GM18511 (cell line): ENCODE results near the gene EFEMP1.
"Not testable (repeated sequence)": the region's sequence is repeated elsewhere in the genome, so short reads cannot be mapped to it uniquely, and the experiment has no call there.

ENCODE experiments used
- ATAC-seq: cut with Tn5 transposase; IDR thresholded peaks from one replicate; pipeline ENCODE4 v1.9.1; 2021; ENCODE audit warnings: mild to moderate bottlenecking, moderate library complexity; ENCODE audit not compliant: unreplicated experiment

EFEMP1 gene

DNA sequence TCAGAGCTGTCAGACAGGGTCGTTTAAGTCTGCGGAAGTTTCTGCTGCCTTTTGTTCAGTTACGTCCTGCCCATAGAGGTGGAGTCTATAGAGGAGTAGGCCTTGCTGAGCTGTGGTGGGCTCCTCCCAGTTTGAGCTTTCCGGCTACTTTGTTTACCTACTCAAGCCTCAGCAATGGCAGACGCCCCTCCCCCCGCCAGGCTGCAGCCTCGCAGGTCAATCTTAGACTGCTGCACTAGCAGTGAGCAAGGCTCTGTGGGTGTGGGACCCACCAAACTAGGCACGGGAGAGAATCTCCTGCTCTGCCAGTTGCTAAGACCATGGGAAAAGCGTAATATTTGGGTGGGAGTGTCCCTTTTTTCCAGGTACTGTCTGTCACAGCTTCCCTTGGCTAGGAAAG, 86.5 kb downstream of the EFEMP1 start:
- ATAC-seq, result no peak

DNA sequence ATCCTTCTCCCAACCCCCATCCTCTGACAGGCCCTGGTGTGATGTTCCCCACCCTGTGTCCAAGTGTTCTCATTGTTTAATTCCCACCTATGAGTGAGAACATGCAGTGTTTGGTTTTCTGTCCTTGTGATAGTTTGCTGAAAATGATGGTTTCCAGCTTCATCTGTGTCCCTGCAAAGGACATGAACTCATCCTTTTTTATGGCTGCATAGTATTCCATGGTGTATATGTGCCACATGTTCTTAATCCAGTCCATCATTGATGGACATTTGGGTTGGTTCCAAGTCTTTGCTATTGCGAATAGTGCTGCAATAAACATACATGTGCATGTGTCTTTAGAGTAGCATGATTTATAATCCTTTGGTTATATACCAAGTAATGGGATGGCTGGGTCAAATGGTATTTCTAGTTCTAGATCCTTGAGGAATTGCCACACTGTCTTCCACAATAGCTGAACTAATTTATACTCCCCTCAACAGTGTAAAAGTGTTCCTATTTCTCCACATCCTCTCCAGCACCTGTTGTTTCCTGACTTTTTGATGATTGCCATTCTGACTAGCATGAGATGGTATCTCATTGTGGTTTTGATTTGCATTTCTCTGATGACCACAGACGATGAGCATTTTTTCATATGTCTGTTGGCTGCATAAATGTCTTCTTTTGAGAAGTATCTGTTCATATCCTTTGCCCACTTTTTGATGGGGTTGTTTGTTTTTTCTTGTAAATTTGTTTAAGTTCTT, 91.7 kb downstream of the EFEMP1 start:
- ATAC-seq, result not testable (repeated sequence)

DNA sequence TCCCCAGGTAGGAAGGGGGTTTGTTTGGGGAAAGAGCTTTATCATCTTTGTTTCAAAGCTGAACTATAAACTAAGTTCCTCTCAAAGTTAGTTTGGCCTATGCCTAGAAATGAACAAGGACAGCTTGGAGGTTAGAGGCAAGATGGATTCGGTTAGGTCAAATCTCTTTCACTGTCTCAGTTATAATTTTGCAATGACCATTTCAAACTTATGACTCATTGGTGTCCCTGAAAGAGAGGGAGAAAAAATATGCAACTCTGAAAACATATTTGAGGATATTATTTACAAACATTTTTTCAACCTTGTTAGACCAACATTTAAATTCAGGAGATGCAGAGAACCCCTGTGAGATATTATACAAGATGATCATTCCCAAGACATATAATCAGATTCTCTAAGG, 95.7 kb downstream of the EFEMP1 start:
- no peak for ATAC-seq

DNA sequence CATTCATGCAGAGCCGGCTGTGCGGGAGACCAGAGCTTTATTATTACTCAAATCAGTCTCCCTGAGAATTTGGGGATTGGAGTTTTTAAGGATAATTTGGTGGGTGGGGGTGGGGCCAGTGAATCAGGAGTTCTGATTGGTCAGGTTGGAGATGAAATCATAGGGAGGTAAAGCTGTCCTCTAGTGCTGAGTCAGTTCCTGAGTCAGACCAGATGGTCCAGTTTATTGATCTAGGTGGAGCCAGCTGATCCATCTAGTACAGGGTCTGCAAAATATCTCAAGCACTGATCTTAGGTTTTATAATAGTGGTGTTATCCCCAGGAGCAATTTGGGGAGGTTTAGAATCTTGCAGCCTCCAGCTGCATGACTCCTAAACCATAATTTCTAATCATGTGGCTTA, 96.2 kb downstream of the EFEMP1 start:
- ATAC-seq, result not testable (repeated sequence)

DNA sequence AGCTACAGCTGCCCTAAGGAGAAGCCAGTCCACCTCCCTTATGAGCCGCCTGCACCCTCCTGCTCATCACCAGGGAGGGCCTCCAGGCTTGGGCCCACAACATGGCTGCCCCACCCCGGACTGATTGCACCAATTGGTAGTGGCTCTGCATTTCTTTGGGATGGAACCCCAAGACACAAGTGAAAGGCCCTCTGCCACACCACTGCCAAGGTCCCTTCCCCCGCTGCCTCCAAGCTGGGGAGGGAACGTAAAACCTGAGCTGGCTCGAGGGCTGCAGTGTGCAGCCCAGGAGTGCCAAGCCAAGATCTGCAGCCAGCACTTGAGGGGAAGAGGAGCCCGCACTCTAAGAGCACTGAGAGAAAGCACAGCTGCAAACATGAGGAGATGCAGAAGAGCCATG, 97.3 kb downstream of the EFEMP1 start:
- ATAC-seq, result no peak

DNA sequence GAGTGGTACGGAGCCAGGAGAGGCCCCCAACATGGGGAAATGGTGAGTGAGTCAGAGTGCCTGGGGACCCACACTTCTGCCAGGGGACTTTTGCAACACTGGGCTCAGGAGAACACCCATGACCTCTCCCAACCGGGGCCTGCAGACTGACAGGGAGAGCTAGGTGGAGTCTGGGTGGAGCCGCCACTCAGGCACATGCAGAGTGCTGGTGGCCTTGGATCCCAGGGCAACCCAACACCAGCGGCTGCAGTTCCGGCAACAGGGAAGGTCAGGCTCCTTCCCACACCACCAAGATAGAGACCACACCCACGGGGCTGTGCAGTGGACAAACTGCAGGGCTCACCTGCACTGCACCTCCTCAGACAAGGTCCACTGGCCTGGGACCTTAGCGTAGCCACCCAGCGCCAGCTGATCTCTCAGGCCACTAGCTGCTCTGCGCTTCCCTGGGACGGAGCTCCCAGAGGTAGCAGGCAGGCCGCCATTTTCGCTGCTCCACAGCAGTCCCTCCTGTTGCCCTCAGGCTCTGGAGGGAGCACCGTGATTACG, 99.0 kb downstream of the EFEMP1 start:
- ATAC-seq, result no peak
